Hypothalamus (tissue), 51 donors: Measurements from ENCODE around the gene CAVIN3.
"Not testable (repeated sequence)": the region's sequence is repeated elsewhere in the genome, so short reads cannot be mapped to it uniquely, and the experiment has no call there.

Experiments
- DNase-seq, 51 donors: peaks; one replicate each; lab custom pipeline; 2025; lab: John Stamatoyannopoulos, UW

CAVIN3 gene

DNA sequence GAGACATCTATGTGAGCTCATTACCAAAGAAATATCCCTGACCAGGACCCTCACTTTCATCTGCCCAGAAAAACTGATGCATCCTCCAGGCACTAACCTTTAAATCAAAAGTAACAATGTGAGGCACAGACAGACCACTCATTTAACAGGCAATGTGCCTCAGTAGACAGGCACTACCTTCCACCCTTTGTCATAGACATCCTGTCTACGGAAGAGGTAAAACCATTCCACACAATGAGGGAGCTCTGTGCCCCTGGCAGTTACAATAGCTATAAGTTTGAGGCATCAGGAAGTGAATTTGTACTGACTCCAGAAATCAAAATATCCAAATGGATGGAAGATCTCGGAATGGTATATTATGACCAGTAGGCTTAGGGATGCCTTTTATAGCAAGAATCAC lies 6.7 kb upstream of the CAVIN3 start:
- no peak for DNase-seq

DNA sequence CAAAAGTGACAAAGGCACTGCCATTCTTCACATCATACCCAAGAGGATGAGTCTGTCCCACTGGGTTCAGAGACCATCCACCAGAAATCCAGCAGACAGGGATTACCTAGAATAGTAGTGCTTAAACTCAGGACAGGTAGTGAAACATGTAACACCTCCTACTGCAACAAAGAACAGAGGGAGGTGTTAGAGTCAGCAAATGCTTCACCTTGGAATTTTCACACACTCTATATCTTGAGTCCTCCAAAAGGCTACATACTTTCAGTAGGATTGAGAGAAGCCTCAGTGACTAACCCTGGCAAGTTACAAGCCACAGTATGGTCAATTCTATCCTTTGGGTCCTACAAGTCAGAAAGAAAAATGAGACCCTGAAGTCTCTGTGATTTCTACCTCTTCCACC lies 6.0 kb upstream of the CAVIN3 start:
- no peak for DNase-seq

DNA sequence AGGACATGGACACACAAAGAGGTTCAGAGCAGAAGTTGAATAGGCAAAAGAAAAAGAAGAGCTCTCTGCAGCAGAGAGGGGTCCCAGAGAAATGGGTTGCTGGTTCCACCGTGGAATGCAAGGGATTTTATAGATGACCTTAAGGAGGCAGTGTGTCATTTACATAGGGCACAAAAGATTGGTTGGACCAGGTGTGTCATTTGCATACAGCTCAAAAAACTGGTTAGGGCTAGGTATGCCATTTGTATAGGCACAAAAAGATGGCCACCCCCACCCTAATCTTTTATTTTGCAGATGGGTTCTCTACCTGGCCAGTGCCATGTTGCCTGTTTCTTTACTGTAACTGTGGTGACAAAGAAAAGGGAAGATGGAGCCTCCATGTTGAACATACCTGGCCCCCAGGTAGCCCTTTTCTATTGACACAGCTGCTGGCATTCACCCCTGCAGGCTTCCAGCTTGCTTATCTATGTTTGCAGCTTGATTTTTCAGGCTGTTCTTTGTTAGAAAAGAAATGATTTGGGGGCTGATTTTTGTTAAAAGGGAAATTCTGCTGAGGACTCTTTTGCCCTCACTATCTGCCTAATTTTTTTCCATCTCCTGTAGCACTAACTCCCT lies 3.1 kb upstream of the CAVIN3 start:
- no peak for DNase-seq

DNA sequence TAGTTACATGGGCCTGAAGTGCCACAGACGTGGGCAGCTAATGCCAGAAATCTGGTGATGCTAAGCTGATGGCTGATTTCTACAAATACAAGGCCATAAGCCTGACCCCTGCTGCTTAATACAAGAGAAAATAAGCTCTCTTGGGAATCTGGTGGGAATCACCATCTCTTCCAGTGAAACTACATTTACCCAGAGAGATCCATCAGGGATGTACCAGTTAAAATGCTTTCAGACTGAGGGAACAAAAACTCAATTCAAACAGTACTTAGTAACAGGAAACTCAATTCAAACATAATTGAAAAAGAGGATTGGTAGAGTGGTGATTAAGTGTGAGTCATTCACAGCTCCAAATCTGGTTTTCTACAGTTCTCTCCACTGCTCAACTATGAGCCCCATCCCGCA lies 1.7 kb upstream of the CAVIN3 start:
- DNase-seq, result no peak

DNA sequence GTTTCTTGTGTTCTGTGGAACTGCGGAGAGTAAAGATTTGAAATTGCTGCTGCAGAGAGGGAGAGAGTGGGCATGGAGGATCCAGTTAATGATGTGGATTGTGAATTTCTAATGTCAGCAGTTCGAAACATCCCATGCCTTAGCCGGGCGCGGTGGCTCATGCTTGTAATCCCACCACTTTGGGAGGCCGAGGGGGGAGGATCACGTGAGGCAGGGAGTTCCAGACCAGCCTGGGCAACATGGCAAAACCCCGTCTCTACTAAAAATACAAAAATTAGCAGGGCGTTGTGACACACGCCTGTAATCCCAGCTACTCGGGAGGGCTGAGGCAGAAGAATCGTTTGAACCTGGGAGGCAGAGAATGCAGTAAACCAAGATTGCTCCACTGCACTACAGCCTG lies 1.1 kb upstream of the CAVIN3 start:
- DNase-seq, result no peak

DNA sequence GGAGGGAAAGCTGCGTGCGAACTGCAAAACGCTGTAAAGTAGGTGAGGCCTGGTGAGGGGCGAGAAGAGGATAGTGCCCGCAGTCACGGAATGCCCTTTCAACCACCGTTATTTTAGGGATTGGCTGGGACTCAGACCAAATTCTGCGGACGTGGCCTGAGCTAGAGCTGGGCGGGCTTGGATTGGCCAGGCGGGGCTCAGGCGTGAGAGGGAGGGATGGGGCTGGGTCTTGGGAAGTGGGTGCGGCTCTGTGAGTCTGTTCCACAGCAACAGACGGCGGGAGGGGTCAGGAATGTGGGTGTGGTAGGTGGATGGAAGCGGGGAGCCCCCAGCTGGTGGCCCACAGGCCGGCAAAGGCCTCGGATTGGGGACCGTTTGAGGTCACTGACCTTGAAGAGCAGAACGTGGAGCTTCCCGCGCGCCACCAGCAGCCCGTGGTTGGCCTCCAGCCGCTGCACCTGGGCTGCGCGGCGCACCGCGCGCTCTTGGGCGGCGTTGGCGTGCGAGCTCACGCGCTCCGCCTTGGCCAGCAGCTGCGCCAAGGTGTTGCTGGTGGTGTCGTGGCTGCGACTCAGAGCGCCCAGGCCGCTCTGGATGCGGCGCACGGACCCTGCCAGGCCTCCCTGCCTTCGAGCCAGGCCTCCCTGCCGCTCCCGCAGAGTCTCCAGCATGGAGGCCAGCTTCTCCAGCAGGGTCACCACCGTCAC lies 444 bp downstream of the CAVIN3 start:
- DNase-seq, result peak in 4 of 51 donors; percentile 9 to 41 (median 14)

DNA sequence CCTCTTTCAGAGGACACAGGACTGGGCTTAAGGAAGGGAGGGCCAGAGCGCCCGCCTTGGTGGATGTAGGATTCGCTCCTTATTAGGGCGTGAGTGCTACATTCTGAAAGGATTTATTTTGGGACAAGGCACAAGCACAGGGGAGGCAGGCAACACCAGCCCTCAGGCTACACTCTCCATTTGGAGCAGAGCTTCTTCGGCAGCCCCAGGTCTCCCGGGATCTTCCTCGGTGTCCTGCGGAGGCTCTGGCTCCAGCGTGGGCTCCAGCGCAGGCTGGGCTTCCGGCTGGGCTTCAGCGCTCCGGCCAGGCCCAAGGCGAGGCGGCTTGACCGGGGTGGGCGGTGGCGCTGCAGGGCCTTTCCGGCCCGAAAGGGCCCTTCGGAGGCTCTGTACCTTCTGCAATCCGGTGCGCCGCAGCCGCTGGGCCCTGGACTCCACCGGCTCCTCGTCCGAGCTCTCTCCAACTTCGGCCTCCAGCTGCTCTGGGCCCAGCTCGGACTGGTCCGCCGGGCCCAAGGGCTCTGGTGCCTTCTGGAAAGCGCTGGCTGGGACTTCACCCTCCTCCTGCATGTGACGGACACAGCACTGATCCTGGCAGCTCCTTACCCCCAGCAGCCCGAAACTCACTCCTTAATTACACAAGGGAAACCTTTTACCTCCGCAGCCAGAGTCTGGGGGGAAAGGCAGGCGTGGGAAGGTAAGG lies 1.1 kb downstream of the CAVIN3 start:
- no peak for DNase-seq

DNA sequence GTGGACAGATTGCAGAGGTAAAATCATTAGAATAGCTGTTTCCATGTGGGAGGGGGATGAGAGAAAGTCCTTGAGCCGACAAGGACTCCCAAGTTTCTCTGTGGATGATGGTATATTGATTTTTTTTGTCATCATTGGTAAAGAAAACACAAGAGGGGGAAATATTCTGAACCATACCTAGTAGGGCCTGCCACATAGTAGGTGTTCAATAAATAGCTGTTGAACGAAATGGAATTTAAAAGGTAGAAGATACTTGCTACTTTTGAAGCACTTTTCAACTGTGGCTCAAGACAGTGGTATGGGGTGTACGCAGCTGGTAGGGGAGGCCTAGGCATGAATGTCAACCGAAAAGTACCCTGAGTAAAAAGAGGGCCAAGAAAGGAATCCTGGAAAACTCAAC lies 2.1 kb downstream of the CAVIN3 start:
- no peak for DNase-seq

DNA sequence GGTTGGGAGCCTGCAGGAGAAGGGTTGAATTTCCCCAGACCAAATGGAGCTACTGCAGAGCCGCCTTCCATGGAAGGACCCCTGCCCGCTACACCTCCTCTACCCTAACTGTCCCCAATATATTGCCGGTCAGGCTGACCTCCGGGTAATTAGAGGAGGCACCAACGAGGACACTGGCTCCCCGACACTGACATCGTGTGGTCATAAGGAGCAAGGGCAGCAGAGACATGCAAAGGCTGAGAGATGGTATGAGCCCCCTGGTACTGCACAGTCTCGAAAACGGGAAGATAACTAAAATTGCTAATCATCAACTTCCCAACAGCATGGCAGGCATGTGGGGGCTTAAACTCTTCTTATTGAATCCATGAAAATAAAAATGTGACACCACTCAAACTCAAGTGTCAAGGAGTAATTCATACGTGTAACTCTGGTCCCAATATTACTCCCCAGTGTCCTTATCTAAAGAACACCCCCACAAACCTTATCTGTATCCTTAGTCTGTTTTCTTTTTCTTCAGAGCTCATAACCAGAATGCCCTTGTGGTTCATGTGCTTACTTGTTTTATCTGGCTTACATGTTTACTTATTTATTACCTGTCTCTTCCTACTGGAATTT lies 4.4 kb downstream of the CAVIN3 start:
- peak in 23 of 51 donors; percentile 3 to 53 (median 24) for DNase-seq

DNA sequence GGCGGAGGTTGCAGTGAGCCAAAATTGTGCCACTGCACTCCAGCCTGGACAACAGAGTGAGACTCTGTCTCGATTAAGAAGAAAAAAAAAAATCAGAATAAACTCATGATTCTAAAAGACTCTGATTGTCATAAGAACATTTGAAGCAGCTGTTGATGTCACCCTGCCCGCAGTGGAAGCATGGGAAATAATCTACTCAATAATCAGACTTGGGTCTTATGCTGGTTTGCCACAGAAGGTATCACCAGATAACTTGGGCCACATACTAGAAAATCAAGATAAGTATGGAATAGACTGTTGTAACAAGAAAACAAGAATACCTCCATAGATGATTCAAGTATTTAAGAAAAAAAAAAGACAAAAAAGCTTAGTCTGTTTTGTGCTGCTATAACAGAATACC lies 8.2 kb downstream of the CAVIN3 start:
- no peak for DNase-seq

DNA sequence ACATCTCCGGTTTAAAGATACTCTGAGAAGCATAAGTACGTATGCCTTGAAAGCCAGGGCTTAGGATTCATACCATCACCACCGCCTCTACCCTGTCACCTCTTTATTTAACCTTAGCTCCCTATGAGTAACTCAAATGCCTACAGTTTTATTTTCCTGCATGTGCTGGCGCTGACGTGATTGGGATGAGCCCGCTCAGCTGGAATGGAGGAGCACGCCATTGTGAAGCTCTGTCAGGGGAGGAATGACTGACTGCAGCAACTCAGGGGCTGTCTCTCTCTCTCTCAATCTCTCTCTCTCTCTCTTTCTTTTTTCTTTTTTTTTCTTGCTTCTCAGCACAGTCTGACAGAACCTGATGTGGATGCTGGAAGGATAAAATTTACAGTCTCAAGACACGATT lies 12.4 kb downstream of the CAVIN3 start:
- peak in 1 of 51 donors; percentile 17 for DNase-seq

DNA sequence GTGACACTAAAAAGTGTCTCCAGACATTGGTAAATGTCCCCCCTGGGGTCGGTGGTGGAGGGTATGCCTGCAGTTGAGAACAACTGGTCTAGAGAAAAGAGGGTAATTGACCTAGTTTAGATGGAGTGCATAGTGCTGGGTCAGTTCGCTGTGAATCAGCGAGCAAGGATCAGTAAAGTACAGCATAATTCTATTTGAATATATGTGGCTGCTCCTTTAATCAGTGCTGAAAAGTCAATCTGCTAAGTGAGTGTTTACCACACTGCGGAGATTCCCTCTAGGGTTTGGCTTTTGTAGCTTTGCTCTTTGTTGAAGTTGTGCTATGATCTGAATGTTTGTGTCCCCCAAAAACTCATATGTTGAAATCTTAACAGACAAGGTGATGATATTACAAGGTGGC lies 15.0 kb downstream of the CAVIN3 start:
- DNase-seq, result no peak

DNA sequence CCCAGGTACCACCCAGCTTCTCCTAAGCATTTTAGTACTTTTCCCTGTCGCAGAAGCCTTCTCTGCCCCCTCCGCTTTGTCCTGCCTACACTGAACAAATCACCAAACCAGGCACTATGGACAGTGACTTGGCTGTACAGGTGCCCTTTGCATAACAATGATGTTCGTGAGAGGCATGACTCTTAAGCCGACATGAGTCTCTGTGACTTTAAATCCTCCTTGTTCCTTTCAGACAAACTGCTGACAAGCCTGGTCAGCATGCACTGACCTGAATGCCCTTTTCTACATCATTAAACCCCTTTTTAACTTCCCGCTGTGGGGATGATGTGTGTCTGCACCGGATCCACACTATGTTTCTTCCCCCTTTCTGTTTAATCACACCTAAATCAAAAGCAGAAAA lies 16.6 kb downstream of the CAVIN3 start:
- no peak for DNase-seq

DNA sequence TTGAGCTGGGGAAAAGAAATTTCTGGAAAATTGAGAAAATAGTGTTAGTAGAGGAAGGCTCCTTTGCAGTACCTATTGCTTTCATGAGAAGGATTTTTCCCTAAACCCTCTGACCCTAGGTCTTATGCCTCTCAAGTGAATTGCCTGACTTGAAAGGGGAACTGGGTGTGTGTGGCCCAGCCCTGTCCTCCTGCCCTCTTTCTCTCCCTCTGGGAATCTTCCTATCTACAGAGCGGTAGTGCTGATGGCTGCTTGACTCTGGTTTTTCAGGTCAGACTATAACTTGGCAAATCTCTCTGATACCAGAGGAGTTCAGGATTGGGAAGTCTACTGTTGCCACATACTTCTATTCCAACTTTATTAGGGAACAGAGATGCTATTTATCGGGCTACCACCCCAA lies 19.2 kb downstream of the CAVIN3 start:
- DNase-seq, result no peak

DNA sequence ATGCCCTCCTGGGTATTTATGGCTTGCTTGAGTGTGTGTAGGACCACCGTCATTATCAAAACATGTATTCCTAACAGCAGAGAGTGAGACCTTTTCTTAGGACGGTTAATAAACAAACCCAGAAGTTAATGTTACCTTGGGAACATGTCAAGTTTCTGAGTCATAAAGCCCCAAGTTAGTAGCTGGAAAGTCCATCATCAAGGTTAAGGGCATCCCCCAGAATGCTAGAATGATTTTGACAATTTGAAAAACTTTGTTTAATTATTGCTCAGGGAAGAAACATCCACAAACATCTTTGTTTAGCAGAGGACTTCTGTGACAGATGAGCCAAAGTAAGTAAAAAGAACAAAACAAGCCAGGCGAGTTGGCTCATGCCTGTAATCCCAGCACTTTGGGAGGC lies 20.0 kb downstream of the CAVIN3 start:
- DNase-seq, result no peak

DNA sequence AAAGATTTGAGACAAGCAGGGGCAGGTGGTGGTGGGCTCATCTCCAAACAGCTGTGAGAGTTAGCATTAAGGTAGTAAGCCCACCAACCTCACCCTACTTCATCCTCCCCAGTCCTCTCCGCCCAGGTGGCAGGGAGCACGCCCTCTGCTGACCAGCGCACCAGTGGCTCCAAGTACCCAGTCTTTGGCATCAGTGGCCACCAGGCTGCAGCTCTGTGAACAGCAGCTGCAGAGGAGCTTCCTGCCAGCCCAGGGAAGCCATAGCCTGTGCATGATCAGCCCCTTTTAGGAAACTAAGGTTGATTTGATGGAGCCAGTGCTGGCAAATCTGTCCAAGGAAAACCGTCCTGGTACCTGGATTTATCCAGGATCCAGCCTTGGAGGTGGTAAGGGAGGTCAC lies 21.7 kb downstream of the CAVIN3 start:
- DNase-seq, result peak in 1 of 51 donors; percentile 3

DNA sequence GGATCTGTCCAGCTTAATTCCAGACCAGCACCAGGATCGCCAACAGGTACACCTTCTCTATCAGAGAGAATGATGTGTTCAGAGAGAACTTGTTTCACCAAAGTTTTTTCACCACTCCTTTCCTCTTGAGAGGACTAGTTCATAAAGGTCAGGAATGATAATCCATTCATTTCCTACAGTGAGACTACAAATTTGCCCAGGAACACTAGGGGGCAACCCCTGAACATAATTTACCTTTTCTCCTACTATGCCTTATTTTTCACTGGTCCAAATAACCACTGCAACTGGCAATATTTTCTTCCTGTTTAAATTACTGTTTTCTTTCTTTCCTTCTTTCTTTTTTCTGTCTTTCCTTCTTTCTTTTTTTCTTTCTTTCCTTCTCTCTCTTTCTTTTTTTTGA lies 22.5 kb downstream of the CAVIN3 start:
- DNase-seq, result no peak

DNA sequence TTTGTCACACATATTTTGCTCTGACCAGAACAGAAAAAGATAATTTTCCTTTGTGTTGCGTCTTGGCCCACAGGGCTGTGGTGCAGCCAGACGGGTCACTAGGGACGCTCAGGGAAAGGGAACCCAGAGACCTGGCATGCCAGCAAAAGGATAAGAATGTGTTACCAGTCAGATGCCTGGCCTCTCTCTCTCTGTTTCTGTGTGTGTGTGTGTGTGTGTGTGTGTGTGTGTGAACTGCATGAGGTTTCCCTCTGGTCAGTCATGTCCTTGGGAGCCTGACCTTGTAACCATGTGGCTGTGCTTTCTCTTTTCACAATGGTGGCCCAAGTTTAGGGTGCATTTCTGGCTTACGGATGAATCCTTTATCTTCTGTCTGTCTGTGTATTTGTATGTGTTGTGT lies 35.3 kb downstream of the CAVIN3 start:
- no peak for DNase-seq

DNA sequence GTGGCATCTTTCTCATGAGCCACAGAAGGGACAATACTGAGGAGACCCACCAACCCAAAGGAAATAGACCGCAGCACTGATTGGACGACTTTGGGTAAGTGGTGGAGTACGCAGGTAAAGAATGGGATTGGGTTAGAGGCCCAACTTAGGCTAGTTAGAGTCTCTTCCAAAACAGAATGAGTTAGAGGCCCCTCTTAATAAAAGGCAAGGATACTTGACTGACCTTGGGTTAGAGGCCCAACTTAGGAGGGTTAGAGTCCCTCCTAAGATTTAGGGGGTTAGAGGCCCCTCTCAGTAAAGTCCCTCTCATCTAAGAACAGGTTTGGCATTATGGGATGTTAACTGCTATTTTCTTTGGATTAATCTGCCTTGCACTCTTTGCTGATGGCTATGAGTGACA lies 36.1 kb downstream of the CAVIN3 start:
- DNase-seq, result no peak

DNA sequence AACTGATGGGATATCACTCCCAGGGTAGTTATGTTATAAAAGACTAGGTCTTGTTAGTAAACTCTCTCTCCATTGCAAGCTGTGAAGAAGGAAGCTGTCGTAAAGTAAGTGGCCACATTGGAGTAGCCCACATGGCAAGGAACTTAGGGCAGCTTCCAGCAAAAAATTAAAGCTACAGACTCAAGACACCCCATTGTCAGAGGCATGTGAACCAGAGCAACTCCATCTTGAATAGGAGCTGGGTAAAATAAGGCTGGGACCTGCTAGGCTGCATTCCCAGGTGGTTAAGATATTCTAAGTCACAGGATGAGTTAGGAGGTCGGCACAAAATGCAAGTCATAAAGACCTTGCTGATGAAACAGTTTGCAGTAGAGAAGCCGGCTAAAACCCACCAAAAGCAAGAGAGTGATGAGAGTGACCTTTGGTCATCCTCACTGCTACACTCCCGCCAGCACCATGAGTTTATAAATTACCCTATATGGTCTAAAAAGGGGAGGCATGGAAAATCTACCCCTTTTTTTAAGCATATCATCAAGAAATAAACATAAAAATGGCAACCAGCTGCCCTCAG lies 36.8 kb downstream of the CAVIN3 start:
- DNase-seq, result no peak

DNA sequence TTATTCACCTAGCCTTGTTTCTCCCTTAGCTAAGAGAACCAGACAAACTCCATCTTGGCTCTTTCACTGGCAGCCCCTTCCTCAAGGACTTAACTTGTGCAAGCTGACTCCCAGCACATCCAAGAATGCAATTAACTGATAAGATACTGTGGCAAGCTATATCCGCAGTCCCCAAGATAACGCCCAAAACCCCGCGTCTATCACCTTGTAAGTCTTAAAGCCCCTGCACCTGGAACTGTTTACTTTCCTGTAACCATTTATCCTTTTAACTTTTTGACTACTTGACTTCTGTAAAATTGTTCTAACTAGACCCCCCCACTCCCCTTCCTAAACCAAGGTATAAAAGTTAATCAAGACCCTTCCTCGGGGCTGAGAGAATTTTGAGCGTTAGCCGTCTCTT lies 39.5 kb downstream of the CAVIN3 start:
- not testable (repeated sequence) for DNase-seq
